HG03558 (cell line): Measurements from ENCODE around the gene CTNNBL1.

ENCODE experiments used
- ATAC-seq: cut with Tn5 transposase; IDR thresholded peaks from one replicate; pipeline ENCODE4 v1.9.1; 2021; ENCODE audit warnings: moderate number of reproducible peaks; ENCODE audit not compliant: unreplicated experiment; ENCODE audit errors: extremely low read depth

Gene CTNNBL1

DNA sequence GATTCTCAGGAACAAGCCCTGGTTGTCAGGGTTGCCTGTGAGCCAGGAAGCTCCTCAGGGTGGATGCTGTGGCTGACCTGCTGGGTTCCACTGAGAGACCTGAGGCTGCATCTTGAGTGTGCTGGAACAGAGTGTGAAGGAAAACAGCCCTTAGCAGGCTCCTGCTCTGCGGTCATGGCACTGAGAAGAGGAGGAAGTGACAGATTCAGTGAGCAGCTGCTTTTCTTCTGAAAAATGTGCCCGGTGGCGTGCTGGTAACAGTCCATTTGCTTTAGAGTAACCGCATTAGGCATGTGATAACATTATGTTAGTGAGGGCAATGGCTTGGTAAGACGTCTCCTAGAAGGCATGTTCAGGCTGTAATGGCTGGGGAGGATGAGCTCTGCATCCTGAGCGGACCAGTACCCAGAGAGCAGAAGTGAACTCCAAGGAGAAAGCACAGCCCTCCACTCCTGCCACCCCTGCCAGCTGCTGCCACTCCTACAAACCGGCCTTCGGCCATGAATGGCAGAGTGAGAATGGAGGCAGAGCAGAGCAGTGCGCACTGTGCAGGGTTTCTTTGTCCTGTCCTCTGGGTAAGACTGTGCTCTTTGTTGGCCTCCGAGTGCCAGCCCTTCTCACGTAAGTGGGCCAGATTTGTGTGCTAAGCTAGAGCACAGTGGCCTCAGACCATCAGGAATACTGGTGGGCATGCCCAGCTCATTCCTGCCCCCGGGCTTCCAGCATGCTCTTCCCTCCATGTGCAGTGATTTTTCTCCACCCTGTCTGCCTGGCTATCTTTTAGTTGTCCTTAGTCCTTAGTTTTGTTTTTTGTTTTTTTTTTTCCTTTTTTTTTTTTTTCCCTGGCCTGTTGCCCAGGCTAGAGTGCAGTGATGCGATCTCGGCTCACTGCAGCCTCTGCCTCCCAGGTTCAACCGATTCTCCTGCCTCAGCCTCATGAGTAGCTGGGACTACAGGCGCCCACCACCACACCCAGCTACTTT lies 111.0 kb downstream of the CTNNBL1 start:
- peak; percentile 53 for ATAC-seq

DNA sequence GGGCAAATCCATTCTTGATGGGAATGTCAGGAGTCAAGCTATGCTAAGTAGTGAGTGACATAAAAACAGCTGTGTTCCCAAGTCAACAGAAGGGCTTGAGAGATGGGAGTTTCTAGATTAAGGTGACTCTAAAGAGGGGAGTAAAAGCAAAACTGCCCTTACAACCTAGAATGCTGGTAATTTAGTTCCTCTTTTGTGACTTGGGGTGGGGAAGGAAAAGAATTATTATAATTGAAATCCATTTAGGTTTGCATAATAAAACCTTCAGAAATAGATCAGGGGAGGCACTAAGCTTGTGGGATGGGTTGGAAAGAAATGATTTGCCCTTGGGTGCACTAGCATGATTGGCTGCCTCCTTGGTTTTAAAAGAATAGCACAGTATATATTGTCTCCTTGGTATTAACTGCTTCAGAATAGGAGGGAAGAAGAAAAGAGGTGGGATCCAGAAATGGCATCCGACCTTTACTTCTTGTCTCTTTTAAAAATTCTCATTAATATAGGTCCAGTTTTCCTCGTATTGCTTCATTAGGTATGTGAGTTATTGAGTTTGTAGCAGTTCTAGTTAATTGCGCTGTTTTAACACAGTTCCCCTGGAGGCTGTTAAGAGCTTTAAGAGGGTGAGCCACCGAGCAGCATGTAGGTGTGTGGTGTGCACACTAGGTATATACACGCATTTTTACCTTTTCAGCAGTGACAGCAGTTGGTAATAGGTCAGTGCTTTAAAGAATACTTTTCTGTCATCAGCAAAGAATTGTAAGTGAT lies 113.8 kb downstream of the CTNNBL1 start:
- ATAC-seq = no peak

DNA sequence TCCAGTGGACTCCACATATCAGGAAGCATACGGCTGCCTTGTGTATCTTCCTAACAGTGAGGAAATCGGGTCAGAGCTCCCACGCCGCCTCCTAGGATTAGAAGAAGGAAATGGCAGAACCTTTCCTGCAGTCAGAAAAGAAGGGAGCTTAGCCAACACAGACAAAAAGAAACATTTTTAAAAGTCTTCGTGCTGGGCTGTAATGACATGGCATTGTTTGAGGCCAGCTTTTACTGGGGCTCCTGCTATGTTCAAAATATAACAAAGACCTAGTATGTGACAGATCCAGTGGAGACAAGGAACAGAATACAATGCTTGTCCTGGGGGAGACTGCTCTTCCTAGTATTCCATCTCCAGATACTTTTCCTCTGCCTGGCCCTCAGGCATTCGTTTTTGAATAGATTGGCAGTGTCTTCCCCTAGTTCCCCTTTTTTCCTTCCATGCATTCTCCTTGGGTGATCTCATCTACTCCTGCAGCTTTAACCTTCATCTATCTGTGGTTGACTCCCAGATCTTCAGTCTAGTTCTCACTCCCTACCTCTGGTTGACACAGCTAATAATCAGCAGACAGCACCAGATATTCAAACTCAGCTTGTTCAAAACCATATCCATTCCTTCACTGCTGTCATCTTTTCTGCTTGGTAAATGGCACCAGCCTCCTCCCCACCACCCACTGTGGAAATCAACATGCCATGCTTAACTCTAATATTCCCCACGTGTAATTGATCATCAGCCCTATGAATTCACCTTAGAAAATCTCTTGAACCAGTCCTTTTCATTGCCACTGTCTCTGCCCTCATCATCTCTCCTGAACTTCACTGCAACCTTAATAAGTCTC lies 114.6 kb downstream of the CTNNBL1 start:
- ATAC-seq = no peak

DNA sequence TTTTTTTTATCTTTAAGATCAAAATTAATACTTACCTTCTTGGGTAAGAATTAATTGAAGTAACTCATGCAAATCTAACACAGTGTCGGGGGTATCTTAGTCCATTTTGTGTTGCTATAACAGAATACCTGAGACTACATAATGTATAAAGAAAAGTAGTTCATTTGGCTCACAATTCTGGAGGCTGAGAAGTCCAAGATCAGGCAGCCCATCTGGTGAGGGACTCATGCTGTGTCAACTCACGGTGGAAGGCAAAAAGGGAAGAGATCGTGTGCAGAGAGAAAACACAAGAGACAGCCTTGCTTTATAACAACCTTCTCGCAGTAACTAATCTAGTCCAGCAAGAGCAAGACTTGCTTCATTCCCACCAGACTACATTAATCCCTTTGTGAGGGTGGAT lies 116.2 kb downstream of the CTNNBL1 start:
- ATAC-seq = no peak

DNA sequence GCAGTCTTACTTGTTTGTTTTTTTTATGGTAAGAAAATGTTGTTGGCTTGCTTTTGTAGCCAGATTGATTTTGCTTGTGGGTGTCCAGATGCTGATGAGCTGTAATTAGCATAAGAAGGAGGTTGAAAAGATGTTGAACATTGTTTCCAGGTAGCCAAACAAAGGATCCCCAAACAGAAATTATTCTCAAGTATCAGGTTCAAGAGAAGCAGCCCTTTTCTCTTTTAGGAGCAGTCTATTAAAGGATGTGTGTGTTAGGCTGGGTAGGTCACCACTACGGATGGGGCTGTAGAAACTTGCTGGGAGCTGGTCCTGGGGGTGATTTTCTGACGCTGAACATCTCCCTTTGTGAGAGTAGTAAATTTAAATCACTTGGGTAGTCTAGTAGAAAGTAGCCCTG lies 122.2 kb downstream of the CTNNBL1 start:
- ATAC-seq = no peak

DNA sequence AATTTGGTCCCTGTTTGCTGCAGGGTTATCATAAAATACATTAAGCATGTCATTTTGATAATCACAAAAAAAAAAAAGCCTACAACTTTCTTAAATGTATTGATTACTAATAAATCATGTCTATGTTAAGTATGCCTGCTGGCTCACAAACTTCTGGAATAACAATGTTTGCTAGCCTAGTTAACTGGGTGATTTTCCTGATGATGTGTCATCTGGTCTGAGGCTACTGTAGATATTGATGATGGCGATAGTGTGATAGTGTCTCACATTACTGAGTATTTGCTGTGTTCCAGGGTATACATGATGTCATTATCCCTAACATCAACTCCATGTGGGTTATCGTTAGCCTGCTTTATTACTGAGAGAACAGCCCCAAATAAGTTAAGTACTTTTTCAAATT lies 122.9 kb downstream of the CTNNBL1 start:
- no peak for ATAC-seq

DNA sequence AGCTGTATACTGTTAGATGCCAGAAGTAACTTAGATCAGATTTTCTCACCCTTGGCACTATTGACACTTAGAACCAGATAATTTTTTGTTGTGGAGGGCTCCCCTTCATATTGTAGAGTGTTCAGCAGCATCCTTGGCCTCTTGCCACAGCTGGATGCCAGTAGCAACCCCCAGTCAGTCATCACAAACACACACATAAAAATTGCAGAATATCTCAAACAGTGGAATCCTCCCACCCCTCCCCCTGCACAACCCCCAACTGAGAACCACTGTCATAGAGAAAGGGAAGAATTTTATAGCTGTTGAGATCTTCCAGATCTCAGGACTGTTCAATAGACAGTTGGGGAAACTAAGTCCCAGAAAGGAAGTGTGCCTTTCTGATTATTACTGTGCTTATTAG lies 127.9 kb downstream of the CTNNBL1 start:
- no peak for ATAC-seq

DNA sequence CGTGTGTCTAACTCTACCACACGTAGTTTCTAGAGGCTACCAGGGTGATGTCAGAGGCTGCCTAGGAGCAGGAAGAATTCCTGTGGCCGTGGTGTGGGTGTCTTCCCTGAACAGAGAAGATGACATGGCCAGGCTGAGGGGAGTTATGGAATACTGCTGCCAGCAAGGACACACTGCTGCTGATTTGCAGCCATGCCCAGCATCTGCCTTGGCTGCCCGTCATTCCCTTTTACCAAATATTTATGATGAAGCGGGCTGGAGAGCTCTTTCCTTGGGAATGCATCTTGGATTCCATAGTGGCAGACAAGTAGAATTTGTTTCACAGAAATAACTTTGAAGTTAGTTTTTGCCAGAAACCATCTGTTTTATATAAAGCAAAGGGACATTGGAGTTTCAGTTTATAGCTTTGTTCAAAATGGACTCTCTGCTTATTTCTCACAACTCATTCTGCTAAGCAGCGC lies 128.3 kb downstream of the CTNNBL1 start:
- no peak for ATAC-seq

DNA sequence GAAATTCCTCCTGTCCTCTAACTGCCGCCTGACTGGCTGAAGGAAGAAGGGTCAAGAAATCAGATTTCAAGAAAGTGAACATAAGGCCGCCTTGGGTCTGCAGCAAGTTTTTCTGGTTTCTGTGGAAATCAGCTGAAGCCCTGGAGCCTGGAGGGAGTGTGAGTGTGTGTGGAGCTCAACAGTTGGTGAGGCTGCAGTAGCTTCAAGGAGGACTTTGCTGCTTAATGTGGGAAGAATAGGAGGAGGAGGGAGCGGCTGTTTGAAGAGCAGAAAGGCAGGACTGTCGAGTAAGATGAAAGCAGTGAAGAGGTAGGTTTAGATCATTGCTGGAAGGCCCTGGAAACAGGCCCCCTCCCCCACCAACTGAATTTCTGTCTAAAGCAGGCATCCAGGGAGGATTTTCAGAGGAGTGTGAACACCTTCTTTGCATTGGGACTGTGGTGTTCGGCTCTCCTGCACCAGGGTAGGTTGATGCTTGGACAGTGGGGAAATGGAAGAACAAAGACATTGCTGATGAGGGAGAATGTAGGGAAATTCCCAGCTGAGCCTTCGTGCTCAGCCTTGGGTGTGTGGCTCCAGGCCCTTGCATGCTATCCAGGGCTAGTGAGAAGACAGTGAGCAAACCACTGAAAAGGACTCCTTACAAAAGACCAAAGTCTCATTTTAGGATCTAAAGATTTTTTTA lies 129.6 kb downstream of the CTNNBL1 start:
- ATAC-seq = no peak

DNA sequence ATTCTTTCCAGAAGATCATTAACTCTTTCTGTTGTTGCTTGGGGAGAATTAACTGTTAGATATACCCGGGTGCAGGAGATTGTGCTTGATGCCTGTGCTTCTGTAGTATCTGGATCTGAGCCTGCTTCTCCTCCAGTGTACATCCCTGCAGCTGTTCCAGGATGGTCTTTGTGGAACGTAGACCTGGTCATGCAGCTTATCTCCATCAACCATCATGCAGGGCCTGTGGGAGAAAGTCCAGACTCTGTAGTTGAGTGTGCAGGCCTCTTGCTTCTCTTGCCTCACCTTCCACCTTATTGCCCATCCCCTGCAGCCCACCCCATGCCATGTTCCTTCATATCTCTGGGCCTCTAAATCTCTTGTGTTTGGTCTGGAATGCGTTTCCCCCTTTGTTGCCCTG lies 133.8 kb downstream of the CTNNBL1 start:
- ATAC-seq = no peak

DNA sequence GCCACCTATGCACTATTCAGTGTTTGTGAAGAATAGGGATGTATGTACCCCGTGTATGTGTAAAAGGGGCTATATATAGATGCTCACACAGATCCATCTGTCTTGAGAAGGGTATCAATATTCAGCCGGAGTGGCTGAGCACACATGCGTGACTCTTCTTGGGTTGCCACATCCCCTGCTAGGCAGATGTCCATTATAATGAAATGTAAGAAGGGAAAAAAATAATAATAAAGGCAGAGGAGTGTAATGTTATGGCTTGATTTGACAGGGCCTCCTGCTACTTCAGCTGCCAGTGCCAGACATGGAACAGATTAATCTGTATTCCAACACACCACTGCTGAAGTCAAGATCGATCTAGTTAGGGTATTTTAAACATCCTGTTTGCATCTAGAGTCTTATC lies 134.9 kb downstream of the CTNNBL1 start:
- no peak for ATAC-seq

DNA sequence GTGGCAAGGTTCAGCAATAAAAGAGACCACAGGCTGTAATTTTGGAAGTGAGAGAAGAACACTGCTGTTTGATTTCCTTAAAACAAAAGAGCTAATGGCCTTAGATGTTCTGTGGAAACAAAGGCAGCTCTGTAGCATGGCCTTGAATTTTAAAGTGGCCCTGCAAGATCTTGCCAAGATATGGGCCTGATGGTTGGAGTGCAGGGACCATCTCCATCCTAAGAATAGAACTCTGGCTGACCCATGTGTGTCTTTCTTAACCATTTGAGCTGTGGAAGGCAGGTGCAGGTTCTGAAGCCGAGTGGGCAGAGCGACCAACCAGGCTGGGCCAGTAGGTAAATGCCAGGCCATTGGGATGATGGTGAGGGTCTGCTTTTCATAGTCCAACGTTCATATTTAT lies 135.3 kb downstream of the CTNNBL1 start:
- ATAC-seq = no peak

DNA sequence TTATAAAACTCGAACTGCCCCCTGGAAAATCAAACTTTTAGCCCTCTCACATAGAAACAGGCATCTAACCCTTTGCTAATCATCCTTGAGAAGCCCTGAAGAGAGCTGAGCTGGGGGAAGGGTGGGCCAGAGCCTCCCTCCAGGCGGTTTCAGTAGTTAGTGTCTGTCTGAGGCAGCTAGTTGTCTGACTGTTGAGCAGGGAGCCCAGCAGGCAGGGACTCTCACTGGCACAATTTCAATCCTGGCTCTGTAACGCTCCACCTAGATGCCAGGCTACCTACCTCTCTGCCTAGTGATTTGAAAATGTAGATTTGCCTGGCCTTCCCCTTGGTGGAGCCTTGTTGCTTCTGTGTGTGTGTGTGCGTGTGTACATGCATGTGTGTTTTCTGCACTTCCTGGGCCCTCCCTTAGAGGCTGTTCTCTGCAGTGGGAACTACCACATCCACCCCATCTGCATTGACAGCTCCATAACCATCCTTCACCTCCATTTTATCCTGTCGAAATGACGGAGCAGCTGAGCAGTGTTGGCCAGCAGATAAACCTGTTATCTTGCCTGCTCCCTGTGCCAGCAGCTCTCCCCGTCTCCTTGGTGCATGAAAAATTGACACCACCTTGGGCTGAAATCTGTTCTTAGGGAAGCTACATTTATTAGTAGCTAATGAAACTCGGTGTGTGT lies 139.5 kb downstream of the CTNNBL1 start:
- ATAC-seq = no peak

DNA sequence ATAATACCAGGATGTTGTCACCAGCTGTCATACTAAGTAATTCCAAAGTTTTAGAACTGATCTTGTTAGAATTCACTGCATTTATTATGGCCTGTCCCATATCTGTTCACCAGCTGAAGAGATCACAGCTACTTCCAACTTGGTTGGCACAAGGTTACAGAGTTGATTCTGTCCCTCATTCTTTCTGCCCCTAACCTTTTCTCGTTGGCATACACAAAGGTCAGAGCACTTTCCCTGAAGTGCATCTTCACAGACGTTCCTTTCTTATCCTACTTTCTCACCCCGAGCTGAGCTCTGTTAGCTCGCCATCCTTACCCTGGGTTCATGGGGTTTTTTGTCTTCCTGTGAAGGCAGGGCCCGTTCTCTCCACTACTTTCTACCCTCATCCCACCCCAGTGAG lies 143.1 kb downstream of the CTNNBL1 start:
- ATAC-seq = no peak

DNA sequence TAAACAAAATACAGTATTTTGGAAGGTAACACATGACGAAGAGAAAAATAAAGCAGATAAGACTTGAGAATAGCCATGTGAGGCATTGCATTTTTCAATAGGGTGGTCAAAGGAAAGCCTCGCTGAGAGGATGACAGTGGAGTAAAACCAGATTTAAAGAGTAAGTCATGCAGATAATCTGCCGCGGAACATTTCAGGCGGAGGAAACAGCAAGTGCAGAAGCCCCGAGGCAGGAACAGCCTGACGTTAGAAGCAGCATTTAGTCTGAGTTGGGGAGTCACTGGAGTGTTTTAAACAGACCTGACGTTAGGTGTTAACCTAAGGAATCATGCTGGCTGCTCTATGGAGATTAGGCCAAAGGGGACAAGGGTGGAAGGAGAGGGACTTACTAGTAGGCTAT lies 144.1 kb downstream of the CTNNBL1 start:
- ATAC-seq = no peak

DNA sequence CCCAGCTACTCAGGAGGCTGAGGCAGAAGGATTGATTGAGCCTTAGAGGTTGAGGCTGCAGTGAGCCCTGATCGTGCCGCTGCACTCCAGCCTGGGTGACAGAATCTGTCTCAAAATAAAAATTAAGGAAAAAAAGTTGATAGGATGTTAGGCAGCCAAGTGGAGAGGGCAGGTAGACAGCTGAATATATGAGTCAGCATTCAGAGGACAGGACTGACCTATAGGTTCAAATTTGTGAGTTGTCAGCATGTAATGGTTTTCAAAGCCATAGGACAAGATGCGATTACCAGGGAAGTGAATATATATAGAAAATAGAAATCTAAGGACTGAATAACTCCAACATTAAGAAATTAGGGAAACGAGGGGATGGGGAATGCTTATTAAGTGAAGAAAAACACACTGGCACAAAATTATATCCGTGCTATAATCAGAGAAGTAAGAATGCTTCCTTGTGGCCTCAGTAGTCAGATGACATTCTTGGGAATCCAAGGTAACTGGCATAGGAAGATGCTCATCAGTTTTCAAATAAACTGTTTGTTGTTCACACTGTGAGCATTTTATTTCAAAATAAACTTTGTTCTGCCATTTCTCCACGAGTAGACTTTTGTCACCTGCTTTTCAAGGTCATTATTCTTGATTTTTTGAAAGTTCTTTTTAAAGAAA lies 145.1 kb downstream of the CTNNBL1 start:
- no peak for ATAC-seq

DNA sequence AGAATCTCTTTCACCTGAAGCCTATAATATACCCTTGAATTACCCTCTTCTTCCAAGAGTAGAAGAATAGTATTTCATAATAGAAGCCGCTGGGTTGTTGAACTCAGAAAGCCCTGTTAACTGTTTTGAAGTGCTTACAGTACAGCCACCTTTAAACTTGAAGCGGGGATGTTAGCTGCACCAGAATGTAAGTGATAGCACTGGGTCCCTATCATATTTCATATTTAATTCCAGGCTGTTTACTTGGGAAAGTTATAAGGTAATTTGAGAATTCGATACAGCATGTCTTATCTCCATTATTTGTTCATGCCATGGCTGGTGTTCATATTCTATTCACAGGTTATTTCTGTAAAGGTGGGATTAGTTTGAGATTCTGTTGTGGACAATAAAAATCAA lies 145.6 kb downstream of the CTNNBL1 start:
- ATAC-seq = no peak

DNA sequence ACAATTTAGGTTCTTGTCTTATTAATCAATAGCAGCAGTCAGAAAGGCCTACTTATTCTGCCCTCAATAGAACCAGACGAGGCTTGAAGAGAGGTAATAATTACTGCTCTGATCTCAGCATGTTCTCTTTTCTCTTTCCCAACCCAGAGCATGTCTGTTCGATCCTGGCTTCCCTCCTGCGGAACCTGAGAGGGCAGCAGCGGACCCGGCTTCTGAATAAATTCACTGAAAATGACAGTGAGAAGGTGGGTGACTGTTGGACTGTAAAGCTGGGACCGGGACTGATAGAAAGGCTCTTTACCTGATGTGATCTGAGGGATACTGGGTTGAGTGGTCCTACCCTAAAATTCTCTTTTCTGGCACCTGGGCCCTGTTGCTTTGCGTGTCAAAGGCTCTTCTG lies 146.1 kb downstream of the CTNNBL1 start:
- no peak for ATAC-seq

DNA sequence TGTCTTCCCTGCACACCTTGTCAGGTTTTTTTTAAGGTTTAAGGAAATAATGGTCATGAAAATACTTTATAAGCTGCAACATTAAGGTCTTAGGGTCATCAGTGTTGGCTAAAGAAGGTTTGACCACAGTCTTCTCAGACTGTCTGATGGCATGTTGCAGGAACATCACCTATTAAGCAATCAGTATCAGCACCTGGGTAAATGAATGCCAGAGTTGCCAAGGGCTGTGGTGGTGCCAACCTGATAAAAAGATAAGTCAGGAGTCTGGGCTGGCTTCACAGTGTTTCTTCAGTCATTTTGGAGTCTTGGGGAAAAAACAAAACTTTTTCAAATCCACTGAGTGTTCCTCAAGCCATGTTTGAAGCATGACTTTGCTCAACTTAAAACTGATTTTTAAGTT lies 147.6 kb downstream of the CTNNBL1 start:
- ATAC-seq = no peak
